Measurements from ENCODE around the gene MED10. TPM values are rescaled to one million over a fixed set of nuclear protein-coding genes. Genes with fewer than 3 reads are reported as not detected.

MED10 gene
- total and polyA plus RNA-seq, 9 of the 15 experiments (the other 6 are each of a cell fraction or from before 2014, with no cell fraction given), result 23.8 to 83.4 (median 58.8) TPM

GRCh38 chr5:6404129-6404528 lies 25.8 kb upstream of the MED10 start:
- no peak overlapping the region for H2AFZ ChIP-seq (ENCODE audit: low read depth, low read length)
- BruUV-seq (replicated peaks), result no TSS peak
- DNase-seq (ENCODE audit: extremely low read depth in 1 of 4, low spot score in 3 of 4), result no peak
- ChIA-PET POLR2A (no interaction called here), CTCF (ENCODE audit: low intra/inter-chr PET ratio) (no interaction called here)
- no peak overlapping the region for H3K4me3 ChIP-seq
- H3K27ac ChIP-seq (ENCODE audit: extremely low read depth, low read depth, low read length), result no peak overlapping the region
- no peak for FAIRE-seq
- no peak overlapping the region for H3K4me2 ChIP-seq (ENCODE audit: insufficient read depth, low read length)
- H3K9ac ChIP-seq (ENCODE audit: insufficient read depth in 1 of 2, low read depth in 2 of 2, low read length in 2 of 2), result no peak overlapping the region
- no peaks in the 10 kb centered on the region for H3K9me1 ChIP-seq (ENCODE audit: control insufficient read depth, insufficient read depth, low read length)
- ATAC-seq, result no peak
- 0% methylated on average over 4 of the region's 4 CpGs for WGBS (ENCODE audit: insufficient coverage, low coverage, missing lambda C conversion rate)
- intact Hi-C loops (cut with micrococcal nuclease) (no loop called here), in situ Hi-C loops (cut with MboI) (no loop called here)
- H3K79me2 ChIP-seq (ENCODE audit: control insufficient read depth, insufficient read depth, low read length), result no peaks in the 10 kb centered on the region
- peaks cover 33 to 38% of the 10 kb centered on the region in 2 experiments for H3K27me3 ChIP-seq (ENCODE audit: control insufficient read depth in 2 of 2, insufficient read depth in 2 of 2, low read length in 2 of 2)
- H4K20me1 ChIP-seq (replicated peaks; ENCODE audit: control insufficient read depth, insufficient read depth, low read length), result no peaks in the 10 kb centered on the region
- H3K4me1 ChIP-seq (replicated peaks in 1 of 2; ENCODE audit: control insufficient read depth in 2 of 2, insufficient read depth in 2 of 2, low read length in 2 of 2), result peaks cover 6 to 23% of the 10 kb centered on the region in 2 experiments; a peak in 4 of 5 replicates
- H3K36me3 ChIP-seq (ENCODE audit: control insufficient read depth, insufficient read depth, low read length), result no peaks in the 10 kb centered on the region
- H3K9me3 ChIP-seq (replicated peaks; ENCODE audit: control insufficient read depth, insufficient read depth, low read depth, low read length), result 0 out of 2 replicates have a peak, but pooled peaks cover 2% of the 10 kb centered on the region
- TF ChIP-seq ZBED1 (IDR thresholded peaks at IDR 0.05) (no peak), KHSRP (IDR thresholded peaks at IDR 0.05) (no peak), SNRNP70 (optimal IDR thresholded peaks at IDR 0.05; ENCODE audit: low read depth, low read length) (no peak), RAD51 (IDR thresholded peaks at IDR 0.05; ENCODE audit: borderline replicate concordance, low read depth) (0 out of 2 replicates have a peak, but pooled peaks have one; percentile 39), PHF8 (IDR thresholded peaks at IDR 0.05; ENCODE audit: borderline replicate concordance, low read length) (no peak), FOXP4 (CRISPR knock-in tag; IDR thresholded peaks at IDR 0.05; ENCODE audit: borderline replicate concordance) (no peak), TAF15 (IDR thresholded peaks at IDR 0.05; ENCODE audit: low read depth, low read length) (no peak), RERE (CRISPR knock-in tag; IDR thresholded peaks at IDR 0.05; ENCODE audit: borderline replicate concordance) (no peak), CREM (IDR thresholded peaks at IDR 0.05; ENCODE audit: low read depth) (no peak), ETV6 (IDR thresholded peaks at IDR 0.05; ENCODE audit: borderline replicate concordance in 1 of 2, low read depth in 2 of 2, low read length in 1 of 2) (no peak), ETV6 (CRISPR knock-in tag; IDR thresholded peaks at IDR 0.05; ENCODE audit: borderline replicate concordance) (no peak), ESRRB (CRISPR knock-in tag; IDR thresholded peaks at IDR 0.05; ENCODE audit: borderline replicate concordance) (no peak), NR2C2 (CRISPR knock-in tag; IDR thresholded peaks at IDR 0.05) (no peak), NR2C2 (tag; IDR thresholded peaks at IDR 0.05) (no peak), KDM1A (IDR thresholded peaks at IDR 0.05) (no peak), SRSF9 (IDR thresholded peaks at IDR 0.05; ENCODE audit: borderline replicate concordance, low read depth, low read length) (no peak), SNAPC5 (CRISPR knock-in tag; IDR thresholded peaks at IDR 0.05) (no peak)

All from K562 (cell line).